HG03432 (cell line): Measurements from ENCODE around the gene SRF.
"Not testable (repeated sequence)": the region's sequence is repeated elsewhere in the genome, so short reads cannot be mapped to it uniquely, and the experiment has no call there.

ENCODE experiments used
- ATAC-seq: cut with Tn5 transposase; IDR thresholded peaks from one replicate; pipeline ENCODE4 v1.9.1; 2021; ENCODE audit warnings: mild to moderate bottlenecking, moderate library complexity; ENCODE audit not compliant: unreplicated experiment

SRF gene

DNA sequence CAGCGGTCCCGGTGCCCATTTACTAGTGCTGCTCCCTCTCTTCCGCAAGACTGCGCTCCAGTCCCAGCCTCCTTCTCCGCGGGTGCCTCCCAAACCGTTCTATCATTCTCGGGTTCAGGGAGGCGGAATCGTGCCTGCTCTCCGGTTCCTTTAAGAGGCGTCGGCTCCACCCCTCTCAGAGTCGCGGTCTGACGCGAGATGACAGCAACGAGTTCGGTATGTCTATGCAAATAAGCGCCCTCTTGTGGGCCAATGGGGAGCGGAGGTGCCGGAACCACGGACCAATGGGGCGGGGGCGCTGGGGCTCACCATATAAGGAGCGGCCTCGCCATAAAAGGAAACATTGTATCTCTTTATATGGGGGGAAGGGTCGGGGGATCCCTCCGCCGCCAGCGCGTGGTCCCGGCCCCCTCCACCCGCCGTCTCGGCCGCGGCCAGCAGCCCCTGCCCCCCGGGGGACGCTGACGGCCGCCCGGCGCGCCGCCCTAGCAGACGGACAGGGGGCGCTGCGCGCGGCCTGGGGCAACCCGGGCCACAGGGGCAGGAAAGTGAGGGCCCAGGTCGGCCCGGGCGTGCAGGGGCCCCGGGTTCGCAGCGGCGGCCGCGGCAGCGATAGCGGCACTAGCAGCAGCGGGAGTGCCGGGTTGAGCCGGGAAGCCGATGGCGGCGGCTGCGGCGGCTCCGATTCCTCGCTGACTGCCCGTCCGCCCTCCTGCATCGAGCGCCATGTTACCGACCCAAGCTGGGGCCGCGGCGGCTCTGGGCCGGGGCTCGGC is at the start of gene SRF:
Gene SRF (plus strand): TSS at position 339 of the 776 bp plus-strand sequence. CDS start 388 bp downstream, at position 727.
- peak; percentile 61 for ATAC-seq

DNA sequence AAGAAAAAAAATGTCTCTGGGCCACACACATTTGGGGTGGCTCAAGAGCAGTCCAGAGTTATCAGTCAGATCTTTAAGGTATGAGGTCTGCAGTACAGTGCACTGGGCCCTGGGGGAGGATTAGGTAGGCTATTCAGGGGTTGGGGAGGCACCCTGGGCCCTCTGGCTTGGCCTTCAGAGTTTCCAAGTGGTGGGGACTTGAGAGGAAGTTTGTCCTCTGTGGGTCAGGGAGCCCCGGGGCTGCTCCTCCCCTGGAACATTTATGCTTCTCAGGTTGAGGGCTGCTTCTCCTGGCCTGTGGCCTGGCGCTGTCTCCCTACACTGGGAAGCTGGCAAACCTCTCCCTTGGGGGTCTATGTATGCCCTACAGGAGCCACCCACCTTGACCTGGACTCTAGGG is 48.9 kb upstream of the SRF start:
- ATAC-seq = no peak

DNA sequence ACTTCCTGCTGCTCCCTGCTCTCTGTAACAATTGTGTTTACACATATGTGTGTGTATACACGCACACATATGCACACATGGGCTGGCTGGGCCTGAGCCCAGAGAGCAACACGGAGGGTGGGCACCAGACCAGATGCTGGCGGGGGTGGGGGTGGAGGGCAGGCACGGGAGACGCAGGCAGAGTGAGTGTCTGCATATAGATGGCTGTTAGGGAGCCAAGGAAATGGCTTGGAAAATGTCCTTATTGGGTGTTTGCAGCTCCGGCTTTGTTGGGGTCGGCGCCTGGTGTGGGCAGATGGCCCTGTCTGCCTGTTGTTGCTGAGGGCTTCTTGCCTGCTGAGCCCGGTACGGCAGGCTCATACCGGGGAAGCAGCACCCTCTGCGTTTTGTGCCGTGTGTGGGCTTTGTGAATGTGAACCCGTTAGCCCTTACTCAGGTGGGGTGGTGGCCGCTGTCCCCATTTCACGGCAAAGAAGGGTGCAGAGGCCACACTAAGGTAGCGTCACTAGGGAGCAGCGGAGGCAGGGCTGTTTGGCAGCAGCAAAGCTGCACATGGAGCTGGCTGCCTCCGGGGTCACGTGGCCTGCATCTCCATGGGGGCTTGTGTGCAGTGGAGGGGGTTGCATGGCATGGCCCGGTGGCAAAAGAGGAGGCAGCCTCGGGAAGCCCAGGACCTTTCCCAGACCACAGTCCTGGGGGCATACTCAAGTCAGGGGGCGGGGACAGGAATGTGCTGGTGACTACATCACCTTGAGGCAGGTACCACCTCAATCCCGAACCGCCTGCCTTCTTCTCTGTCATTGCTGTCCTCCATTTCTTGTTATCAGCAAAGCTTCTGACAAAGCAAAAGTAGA is 47.4 kb upstream of the SRF start:
- ATAC-seq = no peak

DNA sequence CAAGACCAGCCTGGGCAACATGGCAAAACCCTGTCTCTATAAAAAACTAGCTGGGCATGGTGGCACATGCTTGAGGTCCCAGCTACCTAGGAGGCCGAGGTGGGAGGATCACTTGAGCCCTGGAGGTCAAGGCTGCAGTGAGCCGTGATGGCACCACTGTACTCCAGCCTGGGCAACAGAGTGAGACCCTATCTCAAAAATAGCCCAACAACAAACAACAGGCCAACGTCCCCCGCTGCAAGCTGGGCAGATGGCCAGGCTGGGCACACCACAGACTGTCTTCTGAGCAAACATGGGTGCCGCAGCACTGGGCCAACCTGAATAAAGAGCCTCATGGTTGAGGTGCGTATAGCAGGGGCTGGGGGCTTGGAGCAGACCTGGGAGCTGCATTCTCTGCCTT is 46.6 kb upstream of the SRF start:
- ATAC-seq = no peak

DNA sequence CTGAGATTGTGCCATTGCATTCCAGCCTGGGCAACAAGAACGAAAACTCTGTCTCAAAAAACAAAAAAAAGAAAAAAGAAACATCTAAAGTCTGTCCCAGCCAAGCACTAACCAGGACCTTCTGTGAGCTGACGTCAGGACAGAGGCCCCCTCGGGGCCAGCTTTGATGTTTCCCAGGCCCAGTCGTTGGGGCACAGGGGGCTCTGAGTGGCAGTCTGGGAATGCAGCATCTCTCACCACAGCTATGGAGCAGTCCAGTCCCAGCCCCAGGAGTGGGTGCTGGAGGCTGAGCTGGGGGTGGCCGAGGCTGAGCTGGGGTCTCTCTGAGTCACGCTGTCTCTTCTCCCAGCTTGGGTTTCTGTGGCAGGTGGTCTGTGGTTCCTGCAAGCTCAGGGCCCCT is 46.0 kb upstream of the SRF start:
- no peak for ATAC-seq

DNA sequence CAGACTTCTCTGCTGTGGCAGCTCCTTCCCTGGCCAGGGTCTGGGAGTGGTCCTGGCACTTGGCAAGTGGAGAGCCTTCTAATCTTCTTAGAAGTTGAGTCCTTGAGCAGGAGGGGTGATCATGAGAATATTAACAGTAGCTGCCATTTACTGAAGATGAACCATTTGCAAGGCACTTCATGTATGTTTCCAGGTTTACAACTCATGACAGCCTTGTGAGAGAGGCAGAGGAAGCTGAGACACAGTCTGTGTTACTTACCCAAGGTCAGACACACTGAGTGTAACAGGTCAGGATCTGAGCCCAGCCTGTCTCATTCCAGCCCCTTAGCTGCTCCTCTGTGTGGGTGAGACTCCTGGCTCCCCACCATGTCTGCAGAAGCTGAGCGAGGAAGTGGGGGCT is 45.5 kb upstream of the SRF start:
- no peak for ATAC-seq

DNA sequence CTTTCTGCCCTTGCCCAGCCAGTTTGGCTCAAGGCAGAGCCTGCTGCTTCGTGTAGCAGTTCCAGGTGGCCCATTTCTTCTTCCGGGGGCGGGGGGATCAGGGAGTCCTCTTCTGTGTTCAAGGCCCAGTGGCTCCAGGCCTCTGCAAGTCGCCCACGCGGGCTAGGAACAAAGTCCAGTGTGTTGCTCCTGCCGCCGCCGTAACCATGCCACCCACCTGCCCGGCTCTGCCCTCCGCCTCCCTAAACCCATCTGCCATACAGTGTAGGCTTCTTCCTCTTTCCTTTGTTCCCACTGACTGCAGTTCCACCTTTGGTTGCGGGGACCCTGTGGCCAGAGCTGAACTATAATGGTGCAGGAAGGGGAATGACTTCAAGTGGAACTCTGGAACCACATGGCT is 43.9 kb upstream of the SRF start:
- no peak for ATAC-seq

DNA sequence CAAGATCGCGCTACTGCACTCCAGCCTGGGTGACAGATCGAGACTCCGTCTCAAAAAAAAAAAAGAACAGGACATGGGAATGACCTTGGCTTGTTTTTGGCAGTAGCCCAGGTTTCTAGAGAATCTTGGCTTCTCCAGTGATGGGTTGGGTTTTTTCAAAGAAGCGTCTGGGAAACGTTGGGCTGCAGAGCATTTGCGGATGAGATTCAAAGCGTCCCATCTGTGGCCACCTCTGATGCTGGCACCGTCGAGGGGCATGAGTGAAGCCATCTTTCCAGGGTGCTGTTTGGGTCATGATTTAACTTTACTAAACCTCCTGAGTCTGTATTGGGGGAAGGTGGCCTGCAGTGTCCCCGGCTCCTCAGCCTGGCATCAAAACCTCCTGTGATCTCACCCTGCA is 43.2 kb upstream of the SRF start:
- no peak for ATAC-seq

DNA sequence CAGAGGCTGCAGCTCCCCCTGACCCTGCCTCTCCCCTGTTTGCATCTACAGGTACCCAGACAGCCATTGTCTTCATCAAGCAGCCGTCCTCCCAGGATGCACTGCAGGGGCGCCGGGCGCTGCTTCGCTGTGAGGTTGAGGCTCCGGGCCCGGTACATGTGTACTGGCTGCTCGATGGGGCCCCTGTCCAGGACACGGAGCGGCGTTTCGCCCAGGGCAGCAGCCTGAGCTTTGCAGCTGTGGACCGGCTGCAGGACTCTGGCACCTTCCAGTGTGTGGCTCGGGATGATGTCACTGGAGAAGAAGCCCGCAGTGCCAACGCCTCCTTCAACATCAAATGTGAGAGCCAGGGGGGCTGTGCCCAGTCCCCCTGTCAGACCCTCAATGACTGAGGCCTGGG is 42.1 kb upstream of the SRF start:
- ATAC-seq = no peak

DNA sequence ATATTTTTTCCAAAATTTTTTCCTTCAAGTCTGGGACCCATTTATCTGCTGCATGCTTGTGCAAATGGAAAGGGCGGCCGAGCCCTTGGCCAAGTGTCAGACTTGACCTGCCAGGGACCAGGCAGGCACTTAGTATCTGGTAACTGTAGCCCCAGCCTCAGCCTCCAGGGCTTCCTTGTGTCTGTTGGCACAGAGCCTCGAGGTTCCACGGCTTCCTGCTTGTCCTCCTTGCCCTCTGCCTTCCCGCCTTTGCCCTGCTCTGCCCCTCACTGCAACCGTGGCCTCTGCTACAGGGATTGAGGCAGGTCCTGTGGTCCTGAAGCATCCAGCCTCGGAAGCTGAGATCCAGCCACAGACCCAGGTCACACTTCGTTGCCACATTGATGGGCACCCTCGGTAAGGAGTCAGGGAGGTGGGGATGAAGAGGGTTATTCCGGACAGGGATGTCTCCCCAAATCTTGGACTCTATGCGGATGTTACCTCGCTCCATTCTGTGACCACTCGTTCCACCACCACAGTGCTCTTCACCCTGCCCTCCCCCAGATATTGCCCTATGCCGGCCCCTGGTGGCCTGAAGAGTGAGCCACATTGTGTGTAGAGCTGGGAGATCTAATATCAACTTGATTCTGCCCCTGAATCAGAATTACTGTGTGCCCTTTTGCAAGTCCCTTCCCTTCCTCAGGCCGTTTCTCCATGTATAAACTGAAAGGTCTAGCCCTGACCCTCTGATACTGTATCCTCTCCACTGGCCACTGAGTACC is 41.5 kb upstream of the SRF start:
- no peak for ATAC-seq

DNA sequence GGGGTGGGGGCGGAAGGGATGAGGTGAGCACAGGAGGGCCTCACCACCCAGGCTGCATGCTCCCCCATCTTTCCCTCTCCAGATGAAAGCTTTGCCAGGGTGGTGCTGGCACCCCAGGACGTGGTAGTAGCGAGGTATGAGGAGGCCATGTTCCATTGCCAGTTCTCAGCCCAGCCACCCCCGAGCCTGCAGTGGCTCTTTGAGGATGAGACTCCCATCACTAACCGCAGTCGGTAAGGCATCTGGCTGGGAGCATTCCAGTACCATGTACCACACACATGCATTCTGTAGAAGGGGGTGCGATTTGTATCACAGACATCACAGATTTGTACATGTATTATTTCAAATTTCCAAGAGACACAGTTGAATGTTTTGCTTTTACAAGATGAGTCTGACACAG is 40.6 kb upstream of the SRF start:
- no peak for ATAC-seq

DNA sequence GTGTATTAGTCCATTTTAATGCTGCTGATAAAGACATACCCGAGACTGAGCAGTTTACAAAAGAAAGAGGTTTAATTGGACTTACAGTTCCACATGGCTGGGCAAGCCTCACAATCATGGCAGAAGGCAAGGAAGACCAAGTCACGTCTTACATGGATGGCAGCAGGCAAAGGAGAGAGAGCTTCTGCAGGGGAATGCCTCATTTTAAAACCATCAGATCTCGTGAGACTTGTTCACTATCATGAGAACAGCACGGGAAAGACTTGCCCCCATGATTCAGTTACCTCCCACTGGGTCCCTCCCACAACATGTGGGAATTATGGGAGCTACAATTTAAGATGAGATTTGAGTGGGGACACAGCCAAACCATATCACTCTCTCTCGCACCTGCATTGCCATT is 39.7 kb upstream of the SRF start:
- ATAC-seq = not testable (repeated sequence)

DNA sequence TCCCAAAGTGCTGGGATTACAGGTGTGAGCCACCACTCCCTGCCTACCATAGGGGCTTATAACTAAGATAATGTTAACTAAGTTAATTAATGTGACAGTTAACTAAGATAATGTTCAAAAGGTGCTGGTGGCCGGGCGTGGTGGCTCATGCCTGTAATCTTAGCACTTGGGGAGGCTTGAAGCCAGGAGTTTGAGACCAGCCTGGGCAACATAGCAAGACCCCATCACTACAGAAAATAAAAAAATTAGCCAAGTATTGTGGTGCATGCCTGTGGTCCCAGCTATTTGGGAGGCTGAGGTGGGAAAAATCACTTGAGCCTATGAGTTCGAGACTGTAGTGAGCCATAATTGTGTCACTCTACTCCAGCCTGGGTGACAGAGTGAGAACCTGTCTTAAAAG is 32.8 kb upstream of the SRF start:
- ATAC-seq = no peak

DNA sequence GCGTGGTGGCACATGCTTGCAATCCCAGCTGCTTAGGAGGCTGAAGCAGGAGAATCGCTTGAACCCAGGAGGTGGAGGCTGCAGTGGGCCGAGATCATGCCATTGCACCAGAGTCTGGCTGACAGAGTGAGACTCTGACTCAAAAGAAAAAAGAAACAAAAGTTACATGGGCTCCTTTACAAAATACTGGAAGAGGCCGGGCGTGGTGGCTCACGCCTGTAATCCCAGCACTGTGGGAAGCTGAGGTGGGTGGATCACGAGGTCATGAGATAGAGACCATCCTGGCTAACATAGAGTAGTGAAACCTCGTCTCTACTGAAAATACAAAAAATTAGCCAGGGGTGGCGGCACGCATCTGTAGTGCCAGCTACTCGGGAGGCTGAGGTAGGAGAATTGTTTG is 31.1 kb upstream of the SRF start:
- not testable (repeated sequence) for ATAC-seq

DNA sequence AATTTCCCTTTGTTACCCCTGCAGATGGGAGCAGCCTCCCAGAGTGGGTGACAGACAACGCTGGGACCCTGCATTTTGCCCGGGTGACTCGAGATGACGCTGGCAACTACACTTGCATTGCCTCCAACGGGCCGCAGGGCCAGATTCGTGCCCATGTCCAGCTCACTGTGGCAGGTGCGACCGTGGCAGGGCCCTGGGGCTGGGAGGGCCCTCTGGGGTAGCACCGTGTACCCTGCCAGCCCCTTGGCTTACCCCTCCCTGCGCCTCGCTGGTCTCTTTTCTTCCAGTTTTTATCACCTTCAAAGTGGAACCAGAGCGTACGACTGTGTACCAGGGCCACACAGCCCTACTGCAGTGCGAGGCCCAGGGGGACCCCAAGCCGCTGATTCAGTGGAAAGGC is 29.4 kb upstream of the SRF start:
- no peak for ATAC-seq

DNA sequence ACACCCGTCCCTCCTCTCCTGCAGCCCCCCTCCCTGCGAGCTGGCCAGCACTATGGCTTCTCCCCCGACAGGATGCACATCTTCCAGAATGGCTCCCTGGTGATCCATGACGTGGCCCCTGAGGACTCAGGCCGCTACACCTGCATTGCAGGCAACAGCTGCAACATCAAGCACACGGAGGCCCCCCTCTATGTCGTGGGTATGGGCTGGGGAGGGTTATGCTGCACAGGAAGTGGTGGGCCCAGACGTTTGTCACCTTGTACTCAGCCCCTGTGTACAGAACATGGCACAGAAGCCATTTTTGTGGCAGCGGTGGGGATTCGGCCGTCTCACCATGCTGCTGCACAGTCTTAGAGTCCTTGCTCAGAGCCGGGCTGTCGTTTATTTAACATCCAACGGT is 29.0 kb upstream of the SRF start:
- no peak for ATAC-seq

DNA sequence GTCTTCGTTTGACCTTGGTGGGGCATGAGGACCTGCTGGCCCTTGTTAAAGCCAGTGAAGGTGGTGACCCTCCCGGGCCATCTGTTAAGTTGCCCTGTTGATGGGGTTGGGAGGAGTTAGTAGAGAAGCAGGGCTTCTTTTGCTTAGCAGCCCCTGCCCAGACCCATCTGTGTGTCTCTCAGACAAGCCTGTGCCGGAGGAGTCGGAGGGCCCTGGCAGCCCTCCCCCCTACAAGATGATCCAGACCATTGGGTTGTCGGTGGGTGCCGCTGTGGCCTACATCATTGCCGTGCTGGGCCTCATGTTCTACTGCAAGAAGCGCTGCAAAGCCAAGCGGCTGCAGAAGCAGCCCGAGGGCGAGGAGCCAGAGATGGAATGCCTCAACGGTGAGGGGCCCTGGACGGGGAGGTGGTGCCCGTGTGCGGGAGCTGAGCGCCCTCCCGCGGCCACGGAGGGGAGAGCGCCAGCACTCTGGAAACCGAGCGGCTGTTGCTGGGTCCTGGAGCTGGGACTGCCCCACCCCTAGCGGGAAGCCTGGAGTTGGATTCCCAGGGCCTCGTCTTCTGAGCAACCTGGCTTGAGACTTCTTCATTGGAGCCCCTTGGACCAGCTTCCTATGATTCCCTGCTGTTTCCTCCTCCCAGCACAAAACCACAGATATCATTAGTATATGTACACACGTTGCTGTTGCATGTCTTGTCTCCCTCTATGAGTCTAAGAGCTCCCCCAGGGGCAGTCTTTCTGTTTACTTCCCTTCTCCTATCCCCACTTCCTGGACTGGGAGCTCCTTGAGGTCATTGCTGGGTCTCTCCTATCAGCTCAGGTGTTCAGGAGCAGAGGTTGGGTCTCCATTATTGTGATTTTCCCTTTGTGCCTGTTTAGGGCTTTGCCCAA is 27.6 kb upstream of the SRF start:
- peak; percentile 80 for ATAC-seq

DNA sequence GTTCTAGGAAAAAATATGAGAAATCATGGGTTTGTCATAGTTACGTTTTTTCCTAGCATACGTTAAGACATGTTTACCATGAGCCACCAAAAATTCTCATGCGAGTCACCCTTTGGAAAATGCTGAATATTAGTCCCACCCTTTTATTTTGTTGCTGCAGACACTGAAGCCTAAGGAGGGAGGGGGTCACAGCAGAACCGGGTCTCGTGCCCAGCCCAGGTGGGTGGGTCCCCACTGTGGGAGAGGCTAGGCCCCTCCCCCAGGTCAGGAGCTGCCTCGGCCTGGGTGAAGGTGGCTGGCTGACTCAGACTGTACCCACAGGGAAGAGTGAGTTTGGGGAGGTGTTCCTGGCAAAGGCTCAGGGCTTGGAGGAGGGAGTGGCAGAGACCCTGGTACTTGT is 26.2 kb upstream of the SRF start:
- no peak for ATAC-seq

DNA sequence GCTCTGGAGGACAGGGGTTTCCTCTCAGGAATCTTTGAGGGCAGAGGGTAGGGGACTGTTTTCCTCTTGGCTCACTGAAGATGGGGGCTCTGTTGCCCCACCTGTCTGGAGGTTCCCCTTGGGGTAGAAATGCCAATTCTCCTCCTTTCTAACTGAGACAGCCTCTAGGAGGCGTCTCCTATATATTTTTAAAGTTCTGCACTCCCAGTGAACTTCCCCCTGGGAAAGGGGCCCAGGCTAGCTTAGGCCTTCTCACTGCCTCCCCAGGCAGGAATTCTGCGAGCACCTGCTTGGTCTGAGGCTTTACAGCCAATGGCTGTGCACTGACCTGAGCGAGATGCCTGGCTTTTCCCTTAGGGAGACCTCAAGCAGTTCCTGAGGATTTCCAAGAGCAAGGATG is 24.8 kb upstream of the SRF start:
- ATAC-seq = no peak
